ENCODE data around the gene SPATA9. TPM values are rescaled to one million over a fixed set of nuclear protein-coding genes. Genes with fewer than 3 reads are reported as not detected.

SPATA9 gene
- total and polyA plus RNA-seq, 4 donors: 0.28 to 0.49 TPM; not detected in 2

GRCh38 chr5:95668728-95669127 lies 14.1 kb downstream of the SPATA9 start:
- no peaks in the 10 kb centered on the region for H3K9me3 ChIP-seq (ENCODE audit: control insufficient read depth in 4 of 4, low read length in 3 of 4)
- no peak overlapping the region for H3K27ac ChIP-seq (ENCODE audit: low read depth in 1 of 2, low read length in 2 of 2)
- no peak overlapping the region for H3K4me3 ChIP-seq (ENCODE audit: low read depth in 1 of 3, low read length in 3 of 3)
- no peaks in the 10 kb centered on the region for H3K27me3 ChIP-seq (ENCODE audit: control insufficient read depth in 4 of 4, insufficient read depth in 4 of 4, low read length in 3 of 4)
- H3K9ac ChIP-seq (ENCODE audit: low read depth in 1 of 2, low read length in 2 of 2): no peak overlapping the region
- H3K4me1 ChIP-seq (ENCODE audit: control insufficient read depth in 4 of 4, insufficient read depth in 4 of 4, low read length in 3 of 4): peaks cover 3 to 34% (median 19%) of the 10 kb centered on the region in 4 donors
- DNase-seq (ENCODE audit: low spot score): no peak
- no peak for TF ChIP-seq ATF3 (IDR thresholded peaks at IDR 0.05)
- TF ChIP-seq JUND (IDR thresholded peaks at IDR 0.05): no peak
- TF ChIP-seq EGR1 (IDR thresholded peaks at IDR 0.05; ENCODE audit: low read depth in 2 of 2): no peak
- TF ChIP-seq GABPA (IDR thresholded peaks at IDR 0.05 in 1 of 2, conservative IDR thresholded peaks at IDR 0.05 in 1 of 2): no peak
- TF ChIP-seq MAX (IDR thresholded peaks at IDR 0.05): no peak
- TF ChIP-seq CTCF (IDR thresholded peaks at IDR 0.05; ENCODE audit: low read depth, low read length, missing input control): no peak
- 82% methylated on average over 1 of the region's 1 CpG for whole genome bisulfite sequencing
- H3K36me3 ChIP-seq (ENCODE audit: control insufficient read depth in 4 of 4, insufficient read depth in 3 of 4, low read depth in 1 of 4, low read length in 3 of 4): no peaks in the 10 kb centered on the region

GRCh38 chr5:95668216-95668615 lies 14.6 kb downstream of the SPATA9 start:
- no peak overlapping the region for H3K9ac ChIP-seq (ENCODE audit: low read depth in 1 of 2, low read length in 2 of 2)

More at GRCh38 chr5:95668216-95668615, 14.6 kb downstream of the SPATA9 start:
- no peaks in the 10 kb centered on the region for H3K9me3 ChIP-seq (ENCODE audit: control insufficient read depth in 4 of 4, low read length in 3 of 4)
- H3K27ac ChIP-seq (ENCODE audit: low read depth in 1 of 2, low read length in 2 of 2): no peak overlapping the region
- no peak for DNase-seq (ENCODE audit: low spot score)
- no peaks in the 10 kb centered on the region for H3K27me3 ChIP-seq (ENCODE audit: control insufficient read depth in 4 of 4, insufficient read depth in 4 of 4, low read length in 3 of 4)
- TF ChIP-seq MAX (IDR thresholded peaks at IDR 0.05): no peak
- TF ChIP-seq RXRA (IDR thresholded peaks at IDR 0.05): no peak
- no peak for TF ChIP-seq RAD21 (IDR thresholded peaks at IDR 0.05)
- TF ChIP-seq GABPA (IDR thresholded peaks at IDR 0.05 in 1 of 2, conservative IDR thresholded peaks at IDR 0.05 in 1 of 2): no peak
- no peak for TF ChIP-seq FOXA2 (IDR thresholded peaks at IDR 0.05)
- TF ChIP-seq NR2F2 (IDR thresholded peaks at IDR 0.05): no peak
- TF ChIP-seq REST (IDR thresholded peaks at IDR 0.05): no peak
- no peak for TF ChIP-seq CTCF (IDR thresholded peaks at IDR 0.05; ENCODE audit: low read depth, low read length, missing input control)
- no peak for TF ChIP-seq EGR1 (IDR thresholded peaks at IDR 0.05; ENCODE audit: low read depth in 2 of 2)
- TF ChIP-seq ZBTB33 (IDR thresholded peaks at IDR 0.05): no peak
- TF ChIP-seq ATF3 (IDR thresholded peaks at IDR 0.05): no peak
- TF ChIP-seq JUND (IDR thresholded peaks at IDR 0.05): no peak
- no peak for TF ChIP-seq TAF1 (conservative IDR thresholded peaks at IDR 0.05)
- no peak for TF ChIP-seq SP1 (IDR thresholded peaks at IDR 0.05)
- no peak for TF ChIP-seq FOXA1 (IDR thresholded peaks at IDR 0.05)
- TF ChIP-seq HNF4G (IDR thresholded peaks at IDR 0.05): no peak
- TF ChIP-seq HNF4A (conservative IDR thresholded peaks at IDR 0.05): no peak
- peaks cover 3 to 34% (median 19%) of the 10 kb centered on the region in 4 donors for H3K4me1 ChIP-seq (ENCODE audit: control insufficient read depth in 4 of 4, insufficient read depth in 4 of 4, low read length in 3 of 4)
- no peaks in the 10 kb centered on the region for H3K36me3 ChIP-seq (ENCODE audit: control insufficient read depth in 4 of 4, insufficient read depth in 3 of 4, low read depth in 1 of 4, low read length in 3 of 4)
- no peak overlapping the region for H3K4me3 ChIP-seq (ENCODE audit: low read depth in 1 of 3, low read length in 3 of 3)

Measured in liver (tissue), 9 donors.